ENCODE data around the gene CAMK1D. TPM values are rescaled to one million over a fixed set of nuclear protein-coding genes. Genes with fewer than 3 reads are reported as not detected.

Gene CAMK1D
- total RNA-seq, 2 donors from 2014 or later, result 4.8 to 14.5 TPM

DNA sequence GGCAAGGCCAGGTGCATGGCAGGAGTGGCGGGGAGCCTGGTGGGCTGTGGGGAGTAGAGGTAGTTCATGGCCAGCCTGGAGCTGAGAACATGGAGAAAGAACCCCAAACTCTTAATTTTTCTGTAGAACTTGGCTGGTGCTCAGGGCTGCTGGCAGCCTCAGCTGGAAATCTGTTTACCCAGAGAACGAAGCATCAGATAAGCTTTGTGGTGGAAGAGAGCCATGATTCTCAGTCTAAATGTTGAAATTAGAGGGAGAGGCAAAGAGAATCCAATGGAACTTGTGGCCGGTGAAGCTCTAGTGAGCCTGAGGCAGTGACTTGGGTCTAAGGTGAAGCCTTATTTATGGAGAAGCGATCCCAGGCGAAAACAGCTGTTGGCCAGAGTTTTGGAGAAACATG, 525.8 kb downstream of the CAMK1D start:
- WGBS, result 13% methylated on average over 5 of the region's 5 CpGs
- Histone ChIP-seq H3K4me1 (replicated peaks) (peaks cover 6% of the 10 kb centered on the region), H3K9me3 (no peaks in the 10 kb centered on the region), H3K27me3 (replicated peaks; ENCODE audit: insufficient read depth) (no peaks in the 10 kb centered on the region), H3K36me3 (no peaks in the 10 kb centered on the region), H3K27ac (peak overlapping the region; percentile 24 to 47), H3K4me3 (no peak overlapping the region)
- DNase-seq (ENCODE audit: low spot score), result peak; percentile 77
- intact Hi-C loops (cut with DNase I), result no loop called here
- TF ChIP-seq POLR2AphosphoS5 (IDR thresholded peaks at IDR 0.05) (peak; percentile 87), POLR2A (IDR thresholded peaks at IDR 0.05) (no peak)
- TF ChIP-seq, protein P1, sequence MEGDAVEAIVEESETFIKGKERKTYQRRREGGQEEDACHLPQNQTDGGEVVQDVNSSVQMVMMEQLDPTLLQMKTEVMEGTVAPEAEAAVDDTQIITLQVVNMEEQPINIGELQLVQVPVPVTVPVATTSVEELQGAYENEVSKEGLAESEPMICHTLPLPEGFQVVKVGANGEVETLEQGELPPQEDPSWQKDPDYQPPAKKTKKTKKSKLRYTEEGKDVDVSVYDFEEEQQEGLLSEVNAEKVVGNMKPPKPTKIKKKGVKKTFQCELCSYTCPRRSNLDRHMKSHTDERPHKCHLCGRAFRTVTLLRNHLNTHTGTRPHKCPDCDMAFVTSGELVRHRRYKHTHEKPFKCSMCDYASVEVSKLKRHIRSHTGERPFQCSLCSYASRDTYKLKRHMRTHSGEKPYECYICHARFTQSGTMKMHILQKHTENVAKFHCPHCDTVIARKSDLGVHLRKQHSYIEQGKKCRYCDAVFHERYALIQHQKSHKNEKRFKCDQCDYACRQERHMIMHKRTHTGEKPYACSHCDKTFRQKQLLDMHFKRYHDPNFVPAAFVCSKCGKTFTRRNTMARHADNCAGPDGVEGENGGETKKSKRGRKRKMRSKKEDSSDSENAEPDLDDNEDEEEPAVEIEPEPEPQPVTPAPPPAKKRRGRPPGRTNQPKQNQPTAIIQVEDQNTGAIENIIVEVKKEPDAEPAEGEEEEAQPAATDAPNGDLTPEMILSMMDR (IDR thresholded peaks at IDR 0.05), result no peak

- H3K27ac ChIP-seq, result peak overlapping the region in 1 of 2 donors; percentile 18
- H3K27me3 ChIP-seq (replicated peaks; ENCODE audit: insufficient read depth), result no peaks in the 10 kb centered on the region
- H3K4me1 ChIP-seq (replicated peaks), result peaks cover 6% of the 10 kb centered on the region
- intact Hi-C loops (cut with DNase I), result no loop called here
- TF ChIP-seq, protein P1 (IDR thresholded peaks at IDR 0.05), result no peak
- TF ChIP-seq POLR2A (IDR thresholded peaks at IDR 0.05) (no peak), POLR2AphosphoS5 (IDR thresholded peaks at IDR 0.05) (no peak)
- DNase-seq (ENCODE audit: low spot score), result no peak
- H3K4me3 ChIP-seq, result no peak overlapping the region
- H3K9me3 ChIP-seq, result no peaks in the 10 kb centered on the region
- WGBS, result 79% methylated on average over 5 of the region's 5 CpGs
- H3K36me3 ChIP-seq, result no peaks in the 10 kb centered on the region
These were observed 526.9 kb downstream of the CAMK1D start for GRCh38 chr10:12876266-12876665.

DNA sequence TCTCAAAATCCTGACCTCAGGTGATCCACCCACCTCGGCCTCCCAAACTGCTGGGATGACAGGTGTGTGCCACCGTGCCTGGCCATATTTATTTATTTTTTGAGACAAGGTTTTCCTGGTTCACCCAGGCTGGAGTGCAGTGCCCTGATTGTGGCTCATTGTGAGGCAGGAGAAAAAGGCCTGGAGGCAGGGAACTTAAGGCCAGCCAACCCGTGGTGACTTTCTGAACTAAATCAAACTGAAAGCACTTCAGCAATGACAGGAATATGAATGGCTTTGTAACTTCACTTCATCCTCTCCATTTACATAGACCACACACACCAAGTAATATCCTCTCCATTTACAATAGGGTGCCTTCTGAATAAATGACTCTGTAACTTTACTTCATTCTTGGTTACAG, 527.8 kb downstream of the CAMK1D start:
- H3K4me3 ChIP-seq, result no peak overlapping the region
- peaks cover 6% of the 10 kb centered on the region for H3K4me1 ChIP-seq (replicated peaks)
- H3K36me3 ChIP-seq, result no peaks in the 10 kb centered on the region
- WGBS, result 53% methylated on average over 3 of the region's 3 CpGs
- H3K9me3 ChIP-seq, result no peaks in the 10 kb centered on the region
- DNase-seq (ENCODE audit: low spot score), result no peak
- TF ChIP-seq, protein P1 (IDR thresholded peaks at IDR 0.05), result no peak
- no peak for TF ChIP-seq POLR2AphosphoS5 (IDR thresholded peaks at IDR 0.05)
- TF ChIP-seq POLR2A (IDR thresholded peaks at IDR 0.05), result no peak
- intact Hi-C loops (cut with DNase I), result no loop called here
- no peak overlapping the region for H3K27ac ChIP-seq
- no peaks in the 10 kb centered on the region for H3K27me3 ChIP-seq (replicated peaks; ENCODE audit: insufficient read depth)

- Histone ChIP-seq H3K4me1 (replicated peaks) (no peaks in the 10 kb centered on the region), H3K27me3 (replicated peaks; ENCODE audit: insufficient read depth) (no peaks in the 10 kb centered on the region), H3K27ac (no peak overlapping the region), H3K36me3 (no peaks in the 10 kb centered on the region), H3K9me3 (no peaks in the 10 kb centered on the region), H3K4me3 (no peak overlapping the region)
- DNase-seq (ENCODE audit: low spot score), result no peak
- intact Hi-C loops (cut with DNase I), result no loop called here
- TF ChIP-seq POLR2AphosphoS5 (IDR thresholded peaks at IDR 0.05) (no peak), POLR2A (IDR thresholded peaks at IDR 0.05) (no peak)
- TF ChIP-seq, protein P1 (IDR thresholded peaks at IDR 0.05), result no peak
These were observed 531.1 kb downstream of the CAMK1D start for GRCh38 chr10:12880423-12880822.

- no peak for DNase-seq (ENCODE audit: low spot score)
- no peaks in the 10 kb centered on the region for H3K9me3 ChIP-seq
- no peak overlapping the region for H3K27ac ChIP-seq
- intact Hi-C loops (cut with DNase I), result no loop called here
- no peaks in the 10 kb centered on the region for H3K4me1 ChIP-seq (replicated peaks)
- no peaks in the 10 kb centered on the region for H3K27me3 ChIP-seq (replicated peaks; ENCODE audit: insufficient read depth)
- TF ChIP-seq POLR2AphosphoS5 (IDR thresholded peaks at IDR 0.05) (no peak), POLR2A (IDR thresholded peaks at IDR 0.05) (no peak)
- TF ChIP-seq, protein P1 (IDR thresholded peaks at IDR 0.05), result no peak
- H3K4me3 ChIP-seq, result no peak overlapping the region
- H3K36me3 ChIP-seq, result no peaks in the 10 kb centered on the region
- 100% methylated on average over 6 of the region's 6 CpGs for WGBS
These were observed 535.5 kb downstream of the CAMK1D start for GRCh38 chr10:12884851-12885250.
